PC-9 (cell line): ENCODE measurements around the gene PRDM16. TPM values are rescaled to one million over a fixed set of nuclear protein-coding genes. Genes with fewer than 3 reads are reported as not detected.
A peak's percentile ranks its signal among the peaks of the same experiment; 100 is the strongest.

Experiments used
- BruUV-seq: library from RNA; stranded (reverse); fragments of 400-500 nt; replicated peaks from 2 replicates; lab custom pipeline; 2021; lab: Mats Ljungman, UMichigan
- CTCF ChIA-PET: fragments of 300-600 bp; sonication (Branson Sonifier 250); formaldehyde crosslinking; loops from one replicate; lab custom pipeline; 2022; ENCODE audit warnings: antibody characterized with exemption; lab: Charles Lee
- POLR2A ChIA-PET: fragments of 300-600 bp; sonication (Branson Sonifier 250); formaldehyde crosslinking; loops from one replicate; lab custom pipeline; 2022; ENCODE audit warnings: antibody characterized with exemption; ENCODE audit not compliant: unreplicated experiment; lab: Charles Lee
- DNase-seq, 2 experiments: peaks; one replicate each; pipeline versions ENCODE4 v3.0.0 to v3.0.0-alpha.2; 2015 to 2022; ENCODE audit warnings: mixed read lengths in 1 of 2
- H2AFZ ChIP-seq: fragments of 200-600 bp; sonication (generic); 2 replicates; pipeline ENCODE4 v1.8.1; 2017; ENCODE audit warnings: antibody characterized with exemption
- H3F3A ChIP-seq: fragments of 200-600 bp; sonication (generic); 2 replicates; pipeline ENCODE4 v1.8.1; 2017; ENCODE audit warnings: antibody characterized with exemption, mild to moderate bottlenecking, low read depth; ENCODE audit not compliant: insufficient read depth
- H3K27ac ChIP-seq: fragments of 200-600 bp; sonication (generic); 2 replicates; pipeline ENCODE4 v1.6.1; 2016; ENCODE audit warnings: mixed run types
- H3K27me3 ChIP-seq: fragments of 200-600 bp; sonication (generic); 2 replicates; pipeline ENCODE4 v1.6.1; 2016; ENCODE audit warnings: low read depth, mixed run types; ENCODE audit not compliant: insufficient read depth
- H3K36me3 ChIP-seq: fragments of 200-600 bp; sonication (generic); 2 replicates; pipeline ENCODE4 v1.6.1; 2016; ENCODE audit warnings: low read depth, mixed run types
- H3K4me1 ChIP-seq: fragments of 200-600 bp; sonication (generic); replicated peaks from 2 replicates; pipeline ENCODE4 v1.6.1; 2016; ENCODE audit warnings: mixed run types; ENCODE audit not compliant: insufficient read depth
- H3K4me2 ChIP-seq: fragments of 200-600 bp; sonication (generic); 2 replicates; pipeline ENCODE4 v1.6.1; 2017; ENCODE audit warnings: mixed run types
- H3K4me3 ChIP-seq: fragments of 200-600 bp; sonication (generic); 2 replicates; pipeline ENCODE4 v1.6.1; 2016; ENCODE audit warnings: mixed run types
- H3K79me2 ChIP-seq: fragments of 200-600 bp; sonication (generic); 2 replicates; pipeline ENCODE4 v1.6.1; 2017; ENCODE audit warnings: low read depth, mixed run types
- H3K9me2 ChIP-seq: fragments of 200-600 bp; sonication (generic); 2 replicates; pipeline ENCODE4 v1.8.1; 2017; ENCODE audit warnings: mild to moderate bottlenecking; ENCODE audit not compliant: insufficient read depth
- H3K9me3 ChIP-seq: fragments of 200-600 bp; sonication (generic); 2 replicates; pipeline ENCODE4 v1.8.1; 2016; ENCODE audit warnings: low read depth; ENCODE audit not compliant: insufficient read depth
- H4K20me1 ChIP-seq: fragments of 200-600 bp; sonication (generic); 2 replicates; pipeline ENCODE4 v1.8.1; 2017; ENCODE audit not compliant: insufficient read depth
- CTCF ChIP-seq: fragments of 200-600 bp; sonication (generic); conservative IDR thresholded peaks from 2 replicates; pipeline ENCODE4 v1.6.1; 2017; ENCODE audit warnings: mixed run types, antibody characterized with exemption, mild to moderate bottlenecking, moderate library complexity
- EZH2 ChIP-seq: fragments of 200-600 bp; sonication (generic); IDR thresholded peaks from 2 replicates; pipeline ENCODE4 v1.8.0; 2017; ENCODE audit warnings: antibody characterized with exemption, low read depth
- intact Hi-C: fragments of 100-400 bp; cut with micrococcal nuclease; formaldehyde crosslinking; loops from one replicate; pipeline ENCODE4 v1.10.0; 2022; ENCODE audit not compliant: unreplicated experiment
- total RNA-seq: library from RNA; stranded (reverse); gene quantifications from 2 replicates; pipeline ENCODE4 v1.2.3, GENCODE V29; 2021

Gene PRDM16
- total RNA-seq, 1 experiment from 2014 or later: not detected

DNA sequence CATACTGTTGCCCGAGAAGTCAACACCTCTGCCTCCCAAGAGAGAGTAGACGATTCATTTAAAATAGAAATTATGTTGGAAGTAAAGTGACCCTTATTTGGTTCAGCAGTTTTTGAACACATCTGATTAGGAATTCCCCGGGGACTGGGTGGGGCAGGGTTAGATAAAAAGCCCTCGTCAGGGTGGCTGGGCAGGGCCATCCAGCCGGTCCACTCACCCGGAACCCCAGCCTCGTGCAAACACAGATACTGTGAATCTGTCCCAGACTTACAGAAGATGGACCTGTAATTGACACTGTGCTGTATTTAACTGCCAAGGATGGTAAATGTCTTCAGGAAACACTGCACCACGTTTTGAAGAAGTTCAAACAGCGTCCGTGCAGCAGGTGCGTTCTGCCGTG, 63.7 kb downstream of the PRDM16 start:
- TF ChIP-seq EZH2 (no peak), CTCF (no peak)
- Histone ChIP-seq H3K36me3 (no peaks in the 10 kb centered on the region), H2AFZ (no peak overlapping the region), H3K27me3 (peaks cover 100% of the 10 kb centered on the region), H3K9me2 (no peaks in the 10 kb centered on the region), H3F3A (no peaks in the 10 kb centered on the region), H3K4me1 (no peaks in the 10 kb centered on the region), H3K27ac (no peak overlapping the region), H3K79me2 (no peaks in the 10 kb centered on the region), H3K9me3 (no peaks in the 10 kb centered on the region), H3K4me2 (no peak overlapping the region), H3K4me3 (no peak overlapping the region), H4K20me1 (no peaks in the 10 kb centered on the region; the same call in 1 of the 2 replicates)
- BruUV-seq: no TSS peak
- ChIA-PET CTCF (no interaction called here), POLR2A (no interaction called here)
- intact Hi-C loops: no loop called here
- no peak for DNase-seq

GRCh38 chr1:3133686-3134085, 64.7 kb downstream of the PRDM16 start:
- Histone ChIP-seq H2AFZ (no peak overlapping the region), H3K36me3 (no peaks in the 10 kb centered on the region), H3F3A (no peaks in the 10 kb centered on the region), H3K9me3 (no peaks in the 10 kb centered on the region), H3K79me2 (no peaks in the 10 kb centered on the region), H3K9me2 (no peaks in the 10 kb centered on the region), H3K4me3 (no peak overlapping the region), H3K4me1 (no peaks in the 10 kb centered on the region), H3K27me3 (peaks cover 100% of the 10 kb centered on the region), H4K20me1 (no peaks in the 10 kb centered on the region; the same call in 1 of the 2 replicates), H3K4me2 (no peak overlapping the region), H3K27ac (no peak overlapping the region)
- CTCF ChIA-PET: no interaction called here
- POLR2A ChIA-PET: no interaction called here
- TF ChIP-seq CTCF: no peak
- TF ChIP-seq EZH2: no peak; the same call in 1 of the 2 replicates
- intact Hi-C loops: no loop called here
- no peak for DNase-seq
- no TSS peak for BruUV-seq

DNA sequence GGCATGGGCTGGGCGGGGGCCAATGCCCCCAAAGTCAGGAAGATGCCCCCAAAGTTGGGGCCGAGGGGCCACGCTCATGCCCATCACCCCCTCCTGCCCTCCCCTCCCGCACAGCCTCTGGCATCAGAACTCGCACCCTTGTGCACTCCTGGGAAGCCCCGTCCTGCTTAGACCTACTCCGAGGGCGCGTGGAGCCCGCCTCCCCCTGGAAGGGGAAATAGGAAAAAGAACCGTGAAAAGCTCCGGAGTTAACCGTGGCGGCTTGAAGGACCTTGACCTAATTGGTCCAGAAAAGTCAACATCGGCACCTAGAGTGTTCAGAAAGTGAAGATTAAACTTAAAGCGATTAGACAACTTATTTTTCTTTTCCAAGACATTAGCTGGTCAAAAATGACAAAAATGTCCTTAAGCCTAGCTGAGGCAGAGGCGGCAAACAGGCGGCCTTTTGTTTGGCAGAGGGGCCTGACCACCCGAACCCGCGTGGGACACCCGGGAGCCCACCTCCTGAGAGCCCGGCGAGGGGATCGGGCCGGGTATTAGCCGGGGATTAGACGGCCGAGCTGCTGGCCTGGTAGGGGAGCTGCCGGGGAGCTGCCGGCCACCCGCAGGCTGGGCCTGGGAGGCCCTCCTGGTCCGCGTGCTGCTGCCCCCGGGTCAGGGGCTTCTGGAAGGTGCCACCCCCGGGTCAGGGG, 65.5 kb downstream of the PRDM16 start:
- Histone ChIP-seq H3K79me2 (no peaks in the 10 kb centered on the region), H3K4me3 (no peak overlapping the region), H4K20me1 (no peaks in the 10 kb centered on the region; the same call in 1 of the 2 replicates), H3F3A (no peaks in the 10 kb centered on the region), H3K9me3 (no peaks in the 10 kb centered on the region), H3K27me3 (peaks cover 100% of the 10 kb centered on the region), H3K9me2 (no peaks in the 10 kb centered on the region), H3K36me3 (no peaks in the 10 kb centered on the region), H3K4me1 (no peaks in the 10 kb centered on the region), H2AFZ (no peak overlapping the region), H3K4me2 (no peak overlapping the region), H3K27ac (no peak overlapping the region)
- peak; percentile 98 for TF ChIP-seq EZH2
- TF ChIP-seq CTCF: no peak
- POLR2A ChIA-PET: no interaction called here
- CTCF ChIA-PET: no interaction called here
- no TSS peak for BruUV-seq
- intact Hi-C loops: no loop called here
- no peak for DNase-seq
